Measurements from ENCODE around the gene LRRC45. TPM values are rescaled to one million over a fixed set of nuclear protein-coding genes. Genes with fewer than 3 reads are reported as not detected.

LRRC45 gene
- total RNA-seq, result 16.4 and 20.4 TPM in 2 replicates

GRCh38 chr17:82022981-82023446 lies at the start of gene LRRC45:
TSS of gene LRRC45 (plus strand) at chr17:82023305. CDS start at chr17:82023644, 339 bp downstream.

DNA sequence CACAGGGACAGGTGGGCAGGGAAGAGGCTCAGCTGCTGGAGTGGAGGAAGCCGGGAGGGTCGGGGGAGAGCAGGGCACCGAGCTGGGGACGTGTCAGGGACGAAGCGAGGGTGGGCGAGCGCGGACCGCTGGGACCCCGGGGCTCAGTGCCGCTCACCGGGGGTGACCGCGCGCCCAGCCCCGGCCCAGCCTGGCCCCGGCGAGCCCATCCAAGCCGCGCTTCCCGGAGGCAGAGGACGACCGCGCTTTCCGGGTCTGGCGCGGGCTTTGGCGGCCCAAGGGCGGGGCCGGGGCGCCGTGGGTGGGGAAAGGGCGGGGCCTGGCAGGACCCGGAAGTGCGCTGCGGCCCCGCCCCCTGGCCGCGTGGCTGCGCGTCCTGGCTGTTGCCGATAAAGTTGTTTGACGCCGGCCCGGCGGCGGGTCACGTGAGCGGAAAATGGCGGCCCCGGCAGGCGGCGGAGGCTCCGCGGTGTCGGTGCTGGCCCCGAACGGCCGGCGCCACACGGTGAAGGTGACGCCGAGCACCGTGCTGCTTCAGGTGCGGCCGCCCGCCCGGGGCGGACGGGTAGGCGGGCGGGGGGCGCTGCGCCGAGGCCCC lies 45.8 kb upstream of the LRRC45 start, which contains the start of gene ASPSCR1:
Gene ASPSCR1, plus strand, starts transcription at position 419 of the 598 bp plus-strand sequence. Its CDS starts 18 bp downstream, at position 437.

DNA sequence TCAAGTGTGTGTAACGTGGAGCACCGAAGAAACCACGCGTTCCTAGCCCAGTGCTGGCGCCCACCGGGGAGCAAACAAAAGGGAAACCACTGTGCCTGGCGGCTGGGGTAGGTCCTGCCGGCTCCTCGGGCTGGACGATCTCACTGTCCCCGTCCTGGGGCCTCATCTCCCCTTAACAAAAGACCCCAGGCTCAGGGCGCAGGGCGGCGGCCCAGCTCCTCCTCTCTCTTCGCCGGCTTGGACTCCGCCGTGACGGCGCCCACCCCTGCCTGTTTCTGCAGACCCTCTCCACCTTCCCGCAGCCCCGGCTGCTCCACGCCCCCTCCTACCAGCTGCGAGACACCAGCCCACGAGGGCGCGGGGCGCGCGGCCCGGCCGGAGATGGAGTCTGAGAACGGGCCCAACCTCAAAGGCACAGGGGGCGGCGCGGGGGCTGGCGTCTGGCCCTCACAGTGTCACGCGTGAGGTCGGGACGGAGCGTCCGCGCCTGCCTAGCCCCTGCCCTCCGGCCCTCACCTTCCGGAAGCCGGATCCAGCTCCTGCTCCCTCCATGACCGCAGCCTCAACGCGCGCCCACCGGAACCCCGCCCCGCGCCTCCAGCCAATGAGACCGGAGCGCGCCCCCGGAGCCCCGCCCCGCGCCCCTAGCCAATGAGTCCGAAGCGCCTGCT lies 660 bp upstream of the LRRC45 start, which contains the start of gene CENPX:
Gene CENPX, minus strand, starts transcription at position 569 of the 671 bp plus-strand sequence. Its CDS starts 17 bp downstream, at position 552.

DNA sequence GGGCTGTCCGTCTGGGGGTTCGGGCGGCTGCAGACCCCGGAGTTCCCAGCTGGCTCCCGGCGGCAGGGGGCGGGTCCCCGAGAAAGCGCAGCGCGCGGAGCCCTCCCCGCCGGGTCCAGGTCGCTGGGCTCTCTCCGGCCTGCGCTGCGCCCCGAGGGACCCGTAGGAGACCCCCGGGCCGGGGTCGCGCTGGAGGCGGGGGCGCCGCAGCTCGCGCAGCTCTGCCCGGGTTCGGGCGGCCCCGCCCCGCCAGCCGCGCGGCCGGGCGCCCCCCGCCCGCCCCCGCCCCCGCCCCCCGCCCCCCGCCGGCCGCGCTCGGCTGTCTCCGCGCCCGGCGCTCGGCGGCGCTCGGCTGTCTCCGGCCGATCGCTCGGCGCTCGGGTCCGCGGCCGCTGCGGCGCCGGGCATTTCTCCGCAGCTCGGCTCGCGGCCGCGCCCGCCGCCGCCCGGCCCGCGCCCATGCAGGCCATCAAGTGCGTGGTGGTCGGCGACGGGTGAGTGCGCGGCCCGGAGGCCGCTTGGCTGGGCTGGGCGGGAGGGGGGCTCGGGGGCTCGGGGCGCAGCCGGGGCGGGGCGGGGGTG lies 8.3 kb downstream of the LRRC45 start, which contains the start of gene RAC3:
Gene RAC3, plus strand, starts transcription at position 376 of the 582 bp plus-strand sequence. Its CDS starts 84 bp downstream, at position 460.

DNA sequence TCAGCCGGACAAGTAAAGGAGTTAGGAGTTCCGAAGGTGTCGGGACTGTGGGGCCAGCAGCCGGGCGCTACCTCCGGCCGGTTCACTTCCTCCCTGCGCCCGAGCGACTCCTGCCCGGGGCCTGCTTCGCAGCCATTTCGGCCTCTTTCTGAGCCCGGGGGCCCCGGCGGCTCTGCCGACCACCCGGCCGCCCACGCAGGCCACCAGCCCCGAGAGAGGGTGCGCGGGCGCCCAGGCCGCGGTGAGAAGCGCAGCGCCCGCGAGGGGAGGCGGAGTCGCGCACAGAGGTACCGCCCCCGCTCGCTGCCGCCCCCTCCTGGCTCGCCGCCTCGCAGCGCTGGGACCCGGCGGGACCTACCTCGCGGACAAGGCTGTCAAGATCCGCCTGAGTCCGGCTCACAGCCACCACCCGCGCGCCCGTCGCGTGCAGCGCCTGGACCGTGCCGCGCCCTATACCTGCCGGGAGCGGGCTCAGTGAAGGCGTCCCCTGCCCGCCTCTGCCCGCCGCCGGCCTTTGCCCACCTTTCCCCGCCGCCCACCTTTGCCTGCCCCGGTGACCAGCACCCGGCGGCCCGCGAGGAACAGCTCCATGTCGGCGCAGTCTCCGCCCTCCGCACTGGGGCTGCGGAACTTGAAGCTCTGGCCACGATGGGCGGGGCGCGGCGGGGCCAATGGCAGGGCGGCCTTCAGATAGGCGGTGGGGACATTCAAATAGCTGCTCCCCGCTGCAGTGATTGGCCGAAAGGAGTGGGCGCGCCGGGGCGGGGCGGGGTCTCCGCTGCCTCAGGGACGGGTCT lies 14.2 kb downstream of the LRRC45 start, which contains the start of gene DCXR:
Gene DCXR, minus strand, starts transcription at position 606 of the 797 bp plus-strand sequence. Its CDS starts 15 bp downstream, at position 591.

DNA sequence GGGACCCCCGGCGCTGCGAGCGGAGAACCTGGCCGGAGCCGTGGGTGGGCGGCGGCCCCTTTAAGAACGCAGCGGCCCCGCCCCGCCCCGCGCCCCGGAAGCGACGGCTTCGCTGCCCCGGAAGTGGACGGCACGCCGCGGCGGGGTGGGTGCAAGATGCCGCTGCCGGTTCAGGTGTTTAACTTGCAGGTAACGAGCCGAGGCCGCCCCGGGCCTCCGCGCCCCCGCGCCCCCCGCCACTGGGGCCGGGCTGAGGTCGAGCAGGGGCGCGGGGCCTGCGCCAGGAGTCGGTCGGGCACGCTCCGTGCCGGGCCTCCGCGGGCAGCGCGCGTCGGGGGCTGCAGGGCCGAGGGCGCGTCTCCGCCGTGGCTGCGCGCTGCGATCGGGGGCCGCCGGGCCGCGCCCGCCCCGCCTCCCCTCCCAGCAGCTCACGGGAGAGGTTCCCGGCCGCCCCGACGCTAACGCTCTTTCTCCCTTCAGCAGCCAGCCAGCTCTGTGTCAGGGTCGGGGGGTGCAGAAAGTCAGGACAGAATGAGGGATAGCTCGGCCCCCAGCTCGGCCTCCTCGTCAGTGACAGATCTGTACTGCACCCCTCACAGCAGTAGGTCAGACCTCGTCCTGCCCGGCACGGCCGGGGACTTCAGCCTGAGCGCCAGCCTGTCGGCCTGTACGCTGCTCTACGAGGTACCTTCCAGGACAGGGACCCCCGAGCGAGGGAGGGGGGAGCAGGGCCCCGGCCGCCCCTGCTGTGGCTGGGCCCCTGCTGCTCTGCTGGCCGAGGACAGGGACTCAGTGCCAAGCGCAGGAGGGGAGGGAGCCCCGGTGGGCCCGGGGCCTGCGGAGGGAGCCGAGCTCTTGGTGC lies 28.9 kb downstream of the LRRC45 start, which contains the start of the genes GPS1 and RFNG:
Gene GPS1, plus strand, starts transcription at position 123 of the 862 bp plus-strand sequence. Its CDS starts 34 bp downstream, at position 157.
Gene RFNG, minus strand, starts transcription at position 36 of the 862 bp plus-strand sequence. CDS start 45 bp downstream, outside the sequence.

GRCh38 chr17:82065638-82066303 lies 42.7 kb downstream of the LRRC45 start, which contains the start of gene DUS1L:
TSS of gene DUS1L (minus strand) at chr17:82065804. CDS start at chr17:82065059, 745 bp downstream.

Other genes with a start within 250 kb of the LRRC45 start
- gene GCGR, start 219.2 kb upstream of the LRRC45 start, total RNA-seq, result not detected in 2 replicates
- 103 and 127 TPM in 2 replicates for gene MCRIP1, start 190.0 kb upstream of the LRRC45 start, total RNA-seq
- gene PPP1R27, start 188.3 kb upstream of the LRRC45 start, total RNA-seq, result not detected in 2 replicates
- gene P4HB, start 162.8 kb upstream of the LRRC45 start, total RNA-seq, result 1,723 and 2,500 TPM in 2 replicates
- gene ARHGDIA, start 152.0 kb upstream of the LRRC45 start, total RNA-seq, result 282 and 361 TPM in 2 replicates
- gene ALYREF, start 131.7 kb upstream of the LRRC45 start, total RNA-seq, result 235 and 249 TPM in 2 replicates
- gene ANAPC11, start 131.6 kb upstream of the LRRC45 start, total RNA-seq, result 273 and 321 TPM in 2 replicates
- gene NPB, start 121.1 kb upstream of the LRRC45 start, total RNA-seq, result under 0.01 TPM in 1 of 2 replicates, not detected in the other
- gene PCYT2, start 111.9 kb upstream of the LRRC45 start, total RNA-seq, result 131 and 163 TPM in 2 replicates
- 23.7 and 27.7 TPM in 2 replicates for gene SIRT7, start 105.1 kb upstream of the LRRC45 start, total RNA-seq
- gene MAFG, start 95.6 kb upstream of the LRRC45 start, total RNA-seq, result 8.3 and 8.4 TPM in 2 replicates
- gene PYCR1, start 86.0 kb upstream of the LRRC45 start, total RNA-seq, result 183 and 184 TPM in 2 replicates
- gene MYADML2, start 76.1 kb upstream of the LRRC45 start, total RNA-seq, result not detected in 2 replicates
- not detected in 2 replicates for gene NOTUM, start 62.1 kb upstream of the LRRC45 start, total RNA-seq
- 28.0 and 32.1 TPM in 2 replicates for gene ASPSCR1, start 45.7 kb upstream of the LRRC45 start, total RNA-seq
- gene CENPX, start 427 bp upstream of the LRRC45 start, total RNA-seq, result 121 and 149 TPM in 2 replicates
- 27.1 and 38.8 TPM in 2 replicates for gene RAC3, start 8.4 kb downstream of the LRRC45 start, total RNA-seq
- gene DCXR, start 14.4 kb downstream of the LRRC45 start, total RNA-seq, result 180 and 192 TPM in 2 replicates
- gene RFNG, start 28.5 kb downstream of the LRRC45 start, total RNA-seq, result 63.3 and 67.2 TPM in 2 replicates
- 179 and 206 TPM in 2 replicates for gene GPS1, start 28.6 kb downstream of the LRRC45 start, total RNA-seq
- 60.5 and 72.7 TPM in 2 replicates for gene DUS1L, start 42.5 kb downstream of the LRRC45 start, total RNA-seq
- 574 and 633 TPM in 2 replicates for gene FASN, start 74.9 kb downstream of the LRRC45 start, total RNA-seq
- gene CCDC57, start 189.5 kb downstream of the LRRC45 start, total RNA-seq, result 6.9 and 7.6 TPM in 2 replicates
- gene SLC16A3, start 205.7 kb downstream of the LRRC45 start, total RNA-seq, result 379 and 439 TPM in 2 replicates